Tibial nerve (tissue), 4 donors: ENCODE measurements around the gene ASTN2. TPM values are rescaled to one million over a fixed set of nuclear protein-coding genes. Genes with fewer than 3 reads are reported as not detected.

Experiments used
- DNase-seq, 2 donors: peaks; one replicate each; pipeline ENCODE4 v3.0.0-alpha.2; 2019; ENCODE audit warnings: low spot score in 2 of 2
- H3K27ac ChIP-seq, 4 donors: fragments of 200-600 bp; sonication (generic) in 3 of 4; one replicate each; pipeline ENCODE4 v1.5.1; 2017 to 2019; ENCODE audit warnings: mild to moderate bottlenecking in 1 of 4
- H3K27me3 ChIP-seq, 2 donors: fragments of 200-600 bp; sonication (generic) in 1 of 2; one replicate each; pipeline versions ENCODE4 v1.5.1 to v1.6.0; 2017 to 2019
- H3K36me3 ChIP-seq, 3 donors: fragments of 200-600 bp; sonication (generic); one replicate each; pipeline ENCODE4 v1.5.1; 2018 to 2019
- H3K4me1 ChIP-seq, 4 donors: fragments of 200-600 bp; sonication (generic) in 3 of 4; one replicate each; pipeline ENCODE4 v1.5.1; 2017 to 2019
- H3K4me3 ChIP-seq, 4 donors: fragments of 200-600 bp; sonication (generic) in 3 of 4; one replicate each; pipeline ENCODE4 v1.5.1; 2017 to 2019; ENCODE audit warnings: mild to moderate bottlenecking in 1 of 4, moderate library complexity in 1 of 4
- H3K9me3 ChIP-seq, 4 donors: fragments of 200-600 bp; sonication (generic) in 3 of 4; one replicate each; pipeline ENCODE4 v1.5.1; 2017 to 2019
- EP300 ChIP-seq, 2 donors: sonication (generic); formaldehyde crosslinking; IDR thresholded peaks; one replicate each; pipeline ENCODE4 v1.6.1; 2017; ENCODE audit warnings: antibody characterized with exemption in 2 of 2, mild to moderate bottlenecking in 1 of 2
- POLR2A ChIP-seq, 2 donors: fragments of 450-650 bp; IDR thresholded peaks; one replicate each; pipeline ENCODE4 v1.6.1; 2017; ENCODE audit warnings: antibody characterized with exemption in 2 of 2, mild to moderate bottlenecking in 2 of 2, moderate library complexity in 2 of 2
- WGBS, 2 donors: methylation state at CpG; one replicate each; pipeline ENCODE4 v1.1.5; 2018; 5-methylcytosine and 5-hydroxymethylcytosine counted together
- total RNA-seq, 4 donors: library from RNA; depleted of rRNA; stranded (reverse); fragments of >200 nt; gene quantifications; one replicate each; pipeline ENCODE4 v1.1.0, GENCODE V29; 2016
- TF ChIP-seq, protein P1 (sequence below), 5 experiments: fragments of 200-600 bp in 3 of 5; fragments of 450-650 bp in 2 of 5; sonication (generic) in 3 of 5; IDR thresholded peaks; one replicate each; pipeline ENCODE4 v1.5.1; 2016 to 2019; ENCODE audit warnings: antibody characterized with exemption in 5 of 5, mild to moderate bottlenecking in 3 of 5, moderate library complexity in 2 of 5

The ASTN2 gene
- total RNA-seq, 4 donors from 2014 or later: 9.0 to 14.9 (median 12.3) TPM

GRCh38 chr9:116860509-116861120 lies 554.2 kb downstream of the ASTN2 start:
- Histone ChIP-seq H3K27me3 (no peaks in the 10 kb centered on the region), H3K36me3 (peaks cover 0 to 4% (median 0%) of the 10 kb centered on the region in 3 donors), H3K4me1 (no peaks in the 10 kb centered on the region), H3K4me3 (no peak overlapping the region), H3K9me3 (no peaks in the 10 kb centered on the region), H3K27ac (no peak overlapping the region)
- no peak for TF ChIP-seq POLR2A (IDR thresholded peaks at IDR 0.05)
- TF ChIP-seq, protein P1, sequence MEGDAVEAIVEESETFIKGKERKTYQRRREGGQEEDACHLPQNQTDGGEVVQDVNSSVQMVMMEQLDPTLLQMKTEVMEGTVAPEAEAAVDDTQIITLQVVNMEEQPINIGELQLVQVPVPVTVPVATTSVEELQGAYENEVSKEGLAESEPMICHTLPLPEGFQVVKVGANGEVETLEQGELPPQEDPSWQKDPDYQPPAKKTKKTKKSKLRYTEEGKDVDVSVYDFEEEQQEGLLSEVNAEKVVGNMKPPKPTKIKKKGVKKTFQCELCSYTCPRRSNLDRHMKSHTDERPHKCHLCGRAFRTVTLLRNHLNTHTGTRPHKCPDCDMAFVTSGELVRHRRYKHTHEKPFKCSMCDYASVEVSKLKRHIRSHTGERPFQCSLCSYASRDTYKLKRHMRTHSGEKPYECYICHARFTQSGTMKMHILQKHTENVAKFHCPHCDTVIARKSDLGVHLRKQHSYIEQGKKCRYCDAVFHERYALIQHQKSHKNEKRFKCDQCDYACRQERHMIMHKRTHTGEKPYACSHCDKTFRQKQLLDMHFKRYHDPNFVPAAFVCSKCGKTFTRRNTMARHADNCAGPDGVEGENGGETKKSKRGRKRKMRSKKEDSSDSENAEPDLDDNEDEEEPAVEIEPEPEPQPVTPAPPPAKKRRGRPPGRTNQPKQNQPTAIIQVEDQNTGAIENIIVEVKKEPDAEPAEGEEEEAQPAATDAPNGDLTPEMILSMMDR (IDR thresholded peaks at IDR 0.05): peak; percentile 27 to 58 (median 46)
- WGBS, 2 donors: 35 to 38% methylated on average over 3 of the region's 3 CpGs
- peak; percentile 36 to 62 for DNase-seq

- no peaks in the 10 kb centered on the region for H3K4me1 ChIP-seq
- H3K36me3 ChIP-seq: peaks cover 0 to 4% (median 0%) of the 10 kb centered on the region in 3 donors
- no peak for DNase-seq
- no peaks in the 10 kb centered on the region for H3K27me3 ChIP-seq
- no peak overlapping the region for H3K27ac ChIP-seq
- no peaks in the 10 kb centered on the region for H3K9me3 ChIP-seq
- H3K4me3 ChIP-seq: no peak overlapping the region
- TF ChIP-seq, protein P1 (IDR thresholded peaks at IDR 0.05): no peak
- no peak for TF ChIP-seq EP300 (IDR thresholded peaks at IDR 0.05)
- TF ChIP-seq POLR2A (IDR thresholded peaks at IDR 0.05): no peak
- 92 to 95% methylated on average over 2 of the region's 2 CpGs for WGBS, 2 donors
Observed at GRCh38 chr9:116859763-116860162, 555.1 kb downstream of the ASTN2 start.

DNA sequence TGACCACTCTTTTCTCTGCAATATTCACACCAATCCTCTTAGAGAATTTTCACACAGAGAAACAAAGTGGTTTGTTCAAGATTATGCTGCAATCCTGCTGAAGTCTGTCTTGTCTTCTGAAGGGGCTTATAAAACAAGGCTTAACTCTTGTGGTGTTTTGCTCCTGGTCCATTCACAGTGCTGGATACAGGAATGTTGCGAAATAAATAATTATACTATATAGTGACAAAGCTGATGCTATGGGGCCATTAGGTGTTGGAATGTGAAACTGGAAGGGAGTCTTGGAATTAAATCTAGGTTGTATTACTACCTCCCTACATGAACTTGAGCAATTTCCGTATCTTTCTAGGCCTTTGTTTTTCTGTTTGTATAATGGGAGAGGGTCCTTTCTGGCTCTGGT lies 557.5 kb downstream of the ASTN2 start:
- Histone ChIP-seq H3K27me3 (no peaks in the 10 kb centered on the region), H3K27ac (no peak overlapping the region), H3K9me3 (no peaks in the 10 kb centered on the region), H3K36me3 (no peaks in the 10 kb centered on the region), H3K4me1 (no peaks in the 10 kb centered on the region), H3K4me3 (no peak overlapping the region)
- no peak for DNase-seq
- TF ChIP-seq POLR2A (IDR thresholded peaks at IDR 0.05) (no peak), EP300 (IDR thresholded peaks at IDR 0.05) (no peak)
- TF ChIP-seq, protein P1 (IDR thresholded peaks at IDR 0.05): no peak
- 50 to 94% methylated on average over 2 of the region's 2 CpGs for WGBS, 2 donors

GRCh38 chr9:116855881-116856662 lies 558.8 kb downstream of the ASTN2 start:
- TF ChIP-seq, protein P1 (IDR thresholded peaks at IDR 0.05): no peak
- no peak for TF ChIP-seq POLR2A (IDR thresholded peaks at IDR 0.05)
- TF ChIP-seq EP300 (IDR thresholded peaks at IDR 0.05): no peak
- Histone ChIP-seq H3K9me3 (no peaks in the 10 kb centered on the region), H3K27me3 (no peaks in the 10 kb centered on the region), H3K36me3 (no peaks in the 10 kb centered on the region), H3K4me1 (no peaks in the 10 kb centered on the region), H3K4me3 (no peak overlapping the region), H3K27ac (no peak overlapping the region)
- DNase-seq: no peak
- whole genome bisulfite sequencing, 2 donors: 51 to 74% methylated on average over 4 of the region's 4 CpGs

DNA sequence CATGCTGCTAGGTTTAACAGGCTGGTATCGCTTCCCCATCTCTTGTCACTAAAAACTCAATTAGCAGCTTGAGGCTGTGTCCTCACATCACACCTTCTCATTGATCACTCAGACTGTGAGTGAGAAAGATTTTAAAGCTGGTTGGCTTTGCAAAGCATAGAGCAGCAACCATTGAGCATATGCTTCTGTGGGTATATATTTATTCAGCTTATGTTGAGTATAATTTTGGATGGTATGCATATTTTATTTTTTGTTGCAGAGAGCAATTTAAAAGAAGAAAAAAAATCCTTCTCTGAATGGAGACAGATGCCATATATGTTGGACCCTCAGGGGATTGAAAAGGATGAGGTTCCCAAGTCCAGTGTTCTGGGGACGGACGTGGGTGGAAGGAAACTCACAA lies 565.1 kb downstream of the ASTN2 start:
- TF ChIP-seq POLR2A (IDR thresholded peaks at IDR 0.05) (no peak), EP300 (IDR thresholded peaks at IDR 0.05) (no peak)
- TF ChIP-seq, protein P1 (IDR thresholded peaks at IDR 0.05): no peak
- H3K36me3 ChIP-seq: no peaks in the 10 kb centered on the region
- H3K27ac ChIP-seq: no peak overlapping the region
- 53 to 56% methylated on average over 3 of the region's 3 CpGs for whole genome bisulfite sequencing, 2 donors
- H3K9me3 ChIP-seq: no peaks in the 10 kb centered on the region
- H3K27me3 ChIP-seq: no peaks in the 10 kb centered on the region
- H3K4me1 ChIP-seq: no peaks in the 10 kb centered on the region
- no peak for DNase-seq
- H3K4me3 ChIP-seq: no peak overlapping the region
